Measurements from ENCODE around the gene KRTAP13-3. TPM values are rescaled to one million over a fixed set of nuclear protein-coding genes. Genes with fewer than 3 reads are reported as not detected.

KRTAP13-3 gene
- total and polyA plus RNA-seq, 9 of the 15 experiments (the other 6 are each of a cell fraction or from before 2014, with no cell fraction given) = not detected

DNA sequence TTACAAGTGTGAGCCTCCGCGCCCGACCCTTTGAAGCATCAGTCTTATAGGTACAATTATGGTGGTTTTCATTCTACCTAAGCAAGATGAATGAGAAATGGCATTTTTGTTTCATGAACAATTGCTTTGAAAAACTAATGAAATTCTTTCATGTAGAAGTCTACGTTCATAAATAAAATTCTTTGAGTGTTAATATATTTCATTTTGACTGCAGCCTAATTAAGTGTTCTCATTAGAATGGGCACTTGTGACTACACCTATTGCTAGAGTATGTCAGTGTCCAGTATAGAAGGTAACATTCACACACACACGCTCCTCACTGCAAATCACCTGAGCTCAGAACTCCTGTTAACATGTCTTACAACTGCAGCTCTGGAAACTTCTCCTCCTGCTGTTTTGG, 14.2 kb upstream of the KRTAP13-3 start, which contains the start of gene KRTAP15-1:
KRTAP15-1 (plus strand) TSS at position 301 of the 400 bp plus-strand sequence; CDS start at position 354, 53 bp downstream.
- ATAC-seq = no peak
- Histone ChIP-seq H4K20me1 (replicated peaks; ENCODE audit: control insufficient read depth, insufficient read depth, low read length) (no peaks in the 10 kb centered on the region), H3K4me2 (ENCODE audit: insufficient read depth, low read length) (no peak within 1 kb of the TSS), H3K27ac (ENCODE audit: extremely low read depth, low read depth, low read length) (no peak within 1 kb of the TSS), H3K4me3 (no peak within 1 kb of the TSS), H3K9me3 (replicated peaks; ENCODE audit: control insufficient read depth, insufficient read depth, low read depth, low read length) (no peaks in the 10 kb centered on the region; the same call in 1 of the 2 replicates), H3K4me1 (replicated peaks in 1 of 2; ENCODE audit: control insufficient read depth in 2 of 2, insufficient read depth in 2 of 2, low read length in 2 of 2) (no peaks in the 10 kb centered on the region), H3K79me2 (ENCODE audit: control insufficient read depth, insufficient read depth, low read length) (no peaks in the 10 kb centered on the region), H2AFZ (ENCODE audit: low read depth, low read length) (no peak within 1 kb of the TSS), H3K9me1 (ENCODE audit: control insufficient read depth, insufficient read depth, low read length) (no peaks in the 10 kb centered on the region), H3K27me3 (ENCODE audit: control insufficient read depth in 2 of 2, insufficient read depth in 2 of 2, low read length in 2 of 2) (no peaks in the 10 kb centered on the region), H3K9ac (ENCODE audit: insufficient read depth in 1 of 2, low read depth in 2 of 2, low read length in 2 of 2) (no peak within 1 kb of the TSS), H3K36me3 (ENCODE audit: control insufficient read depth, insufficient read depth, low read length) (no peaks in the 10 kb centered on the region)
- in situ Hi-C loops (cut with MboI) (no loop called here), intact Hi-C loops (cut with micrococcal nuclease) (no loop called here)
- ChIA-PET POLR2A (no interaction called here), CTCF (ENCODE audit: low intra/inter-chr PET ratio) (no interaction called here)
- DNase-seq (ENCODE audit: extremely low read depth in 1 of 4, low spot score in 3 of 4) = no peak
- 2% methylated on average over 5 of the region's 5 CpGs for WGBS (ENCODE audit: insufficient coverage, low coverage, missing lambda C conversion rate)
- FAIRE-seq = no peak
- no TSS peak for BruUV-seq (replicated peaks)
- TF ChIP-seq, protein P1, sequence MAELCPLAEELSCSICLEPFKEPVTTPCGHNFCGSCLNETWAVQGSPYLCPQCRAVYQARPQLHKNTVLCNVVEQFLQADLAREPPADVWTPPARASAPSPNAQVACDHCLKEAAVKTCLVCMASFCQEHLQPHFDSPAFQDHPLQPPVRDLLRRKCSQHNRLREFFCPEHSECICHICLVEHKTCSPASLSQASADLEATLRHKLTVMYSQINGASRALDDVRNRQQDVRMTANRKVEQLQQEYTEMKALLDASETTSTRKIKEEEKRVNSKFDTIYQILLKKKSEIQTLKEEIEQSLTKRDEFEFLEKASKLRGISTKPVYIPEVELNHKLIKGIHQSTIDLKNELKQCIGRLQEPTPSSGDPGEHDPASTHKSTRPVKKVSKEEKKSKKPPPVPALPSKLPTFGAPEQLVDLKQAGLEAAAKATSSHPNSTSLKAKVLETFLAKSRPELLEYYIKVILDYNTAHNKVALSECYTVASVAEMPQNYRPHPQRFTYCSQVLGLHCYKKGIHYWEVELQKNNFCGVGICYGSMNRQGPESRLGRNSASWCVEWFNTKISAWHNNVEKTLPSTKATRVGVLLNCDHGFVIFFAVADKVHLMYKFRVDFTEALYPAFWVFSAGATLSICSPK (IDR thresholded peaks at IDR 0.05; ENCODE audit: borderline replicate concordance) = no peak
- TF ChIP-seq MEIS2 (IDR thresholded peaks at IDR 0.05; ENCODE audit: partially characterized antibody) (no peak), ZNF644 (tag; IDR thresholded peaks at IDR 0.05; ENCODE audit: low read depth) (no peak), ADNP (tag; IDR thresholded peaks at IDR 0.05) (no peak), POLR2H (tag; IDR thresholded peaks at IDR 0.05; ENCODE audit: low read depth) (no peak), EP300 (IDR thresholded peaks at IDR 0.05; ENCODE audit: low read length) (no peak), ZNF239 (CRISPR knock-in tag; IDR thresholded peaks at IDR 0.05) (no peak), KLF13 (tag; IDR thresholded peaks at IDR 0.05; ENCODE audit: borderline replicate concordance, low read depth) (no peak), KAT2B (IDR thresholded peaks at IDR 0.05; ENCODE audit: low read depth, low read length) (no peak), ZNF696 (CRISPR knock-in tag; conservative IDR thresholded peaks at IDR 0.05) (no peak), MAFF (IDR thresholded peaks at IDR 0.05; ENCODE audit: low read length) (no peak), RBM34 (IDR thresholded peaks at IDR 0.05; ENCODE audit: borderline replicate concordance, insufficient read depth, low read length) (no peak), FOS (IDR thresholded peaks at IDR 0.05; ENCODE audit: extremely low read depth, insufficient read length) (no peak), PHF8 (IDR thresholded peaks at IDR 0.05; ENCODE audit: borderline replicate concordance, low read length) (no peak)
- TF ChIP-seq, protein P2, sequence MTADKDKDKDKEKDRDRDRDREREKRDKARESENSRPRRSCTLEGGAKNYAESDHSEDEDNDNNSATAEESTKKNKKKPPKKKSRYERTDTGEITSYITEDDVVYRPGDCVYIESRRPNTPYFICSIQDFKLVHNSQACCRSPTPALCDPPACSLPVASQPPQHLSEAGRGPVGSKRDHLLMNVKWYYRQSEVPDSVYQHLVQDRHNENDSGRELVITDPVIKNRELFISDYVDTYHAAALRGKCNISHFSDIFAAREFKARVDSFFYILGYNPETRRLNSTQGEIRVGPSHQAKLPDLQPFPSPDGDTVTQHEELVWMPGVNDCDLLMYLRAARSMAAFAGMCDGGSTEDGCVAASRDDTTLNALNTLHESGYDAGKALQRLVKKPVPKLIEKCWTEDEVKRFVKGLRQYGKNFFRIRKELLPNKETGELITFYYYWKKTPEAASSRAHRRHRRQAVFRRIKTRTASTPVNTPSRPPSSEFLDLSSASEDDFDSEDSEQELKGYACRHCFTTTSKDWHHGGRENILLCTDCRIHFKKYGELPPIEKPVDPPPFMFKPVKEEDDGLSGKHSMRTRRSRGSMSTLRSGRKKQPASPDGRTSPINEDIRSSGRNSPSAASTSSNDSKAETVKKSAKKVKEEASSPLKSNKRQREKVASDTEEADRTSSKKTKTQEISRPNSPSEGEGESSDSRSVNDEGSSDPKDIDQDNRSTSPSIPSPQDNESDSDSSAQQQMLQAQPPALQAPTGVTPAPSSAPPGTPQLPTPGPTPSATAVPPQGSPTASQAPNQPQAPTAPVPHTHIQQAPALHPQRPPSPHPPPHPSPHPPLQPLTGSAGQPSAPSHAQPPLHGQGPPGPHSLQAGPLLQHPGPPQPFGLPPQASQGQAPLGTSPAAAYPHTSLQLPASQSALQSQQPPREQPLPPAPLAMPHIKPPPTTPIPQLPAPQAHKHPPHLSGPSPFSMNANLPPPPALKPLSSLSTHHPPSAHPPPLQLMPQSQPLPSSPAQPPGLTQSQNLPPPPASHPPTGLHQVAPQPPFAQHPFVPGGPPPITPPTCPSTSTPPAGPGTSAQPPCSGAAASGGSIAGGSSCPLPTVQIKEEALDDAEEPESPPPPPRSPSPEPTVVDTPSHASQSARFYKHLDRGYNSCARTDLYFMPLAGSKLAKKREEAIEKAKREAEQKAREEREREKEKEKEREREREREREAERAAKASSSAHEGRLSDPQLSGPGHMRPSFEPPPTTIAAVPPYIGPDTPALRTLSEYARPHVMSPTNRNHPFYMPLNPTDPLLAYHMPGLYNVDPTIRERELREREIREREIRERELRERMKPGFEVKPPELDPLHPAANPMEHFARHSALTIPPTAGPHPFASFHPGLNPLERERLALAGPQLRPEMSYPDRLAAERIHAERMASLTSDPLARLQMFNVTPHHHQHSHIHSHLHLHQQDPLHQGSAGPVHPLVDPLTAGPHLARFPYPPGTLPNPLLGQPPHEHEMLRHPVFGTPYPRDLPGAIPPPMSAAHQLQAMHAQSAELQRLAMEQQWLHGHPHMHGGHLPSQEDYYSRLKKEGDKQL (CRISPR knock-in tag; IDR thresholded peaks at IDR 0.05; ENCODE audit: borderline replicate concordance) = no peak
- TF ChIP-seq, protein P3, sequence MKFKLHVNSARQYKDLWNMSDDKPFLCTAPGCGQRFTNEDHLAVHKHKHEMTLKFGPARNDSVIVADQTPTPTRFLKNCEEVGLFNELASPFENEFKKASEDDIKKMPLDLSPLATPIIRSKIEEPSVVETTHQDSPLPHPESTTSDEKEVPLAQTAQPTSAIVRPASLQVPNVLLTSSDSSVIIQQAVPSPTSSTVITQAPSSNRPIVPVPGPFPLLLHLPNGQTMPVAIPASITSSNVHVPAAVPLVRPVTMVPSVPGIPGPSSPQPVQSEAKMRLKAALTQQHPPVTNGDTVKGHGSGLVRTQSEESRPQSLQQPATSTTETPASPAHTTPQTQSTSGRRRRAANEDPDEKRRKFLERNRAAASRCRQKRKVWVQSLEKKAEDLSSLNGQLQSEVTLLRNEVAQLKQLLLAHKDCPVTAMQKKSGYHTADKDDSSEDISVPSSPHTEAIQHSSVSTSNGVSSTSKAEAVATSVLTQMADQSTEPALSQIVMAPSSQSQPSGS (CRISPR knock-in tag; IDR thresholded peaks at IDR 0.05) = no peak
